ENCODE measurements around the gene COL6A2. TPM values are rescaled to one million over a fixed set of nuclear protein-coding genes. Genes with fewer than 3 reads are reported as not detected.
"Not testable (repeated sequence)": the region's sequence is repeated elsewhere in the genome, so short reads cannot be mapped to it uniquely, and the experiment has no call there.

Gene COL6A2
- total RNA-seq, 2 donors from 2014 or later: 198 to 474 TPM

DNA sequence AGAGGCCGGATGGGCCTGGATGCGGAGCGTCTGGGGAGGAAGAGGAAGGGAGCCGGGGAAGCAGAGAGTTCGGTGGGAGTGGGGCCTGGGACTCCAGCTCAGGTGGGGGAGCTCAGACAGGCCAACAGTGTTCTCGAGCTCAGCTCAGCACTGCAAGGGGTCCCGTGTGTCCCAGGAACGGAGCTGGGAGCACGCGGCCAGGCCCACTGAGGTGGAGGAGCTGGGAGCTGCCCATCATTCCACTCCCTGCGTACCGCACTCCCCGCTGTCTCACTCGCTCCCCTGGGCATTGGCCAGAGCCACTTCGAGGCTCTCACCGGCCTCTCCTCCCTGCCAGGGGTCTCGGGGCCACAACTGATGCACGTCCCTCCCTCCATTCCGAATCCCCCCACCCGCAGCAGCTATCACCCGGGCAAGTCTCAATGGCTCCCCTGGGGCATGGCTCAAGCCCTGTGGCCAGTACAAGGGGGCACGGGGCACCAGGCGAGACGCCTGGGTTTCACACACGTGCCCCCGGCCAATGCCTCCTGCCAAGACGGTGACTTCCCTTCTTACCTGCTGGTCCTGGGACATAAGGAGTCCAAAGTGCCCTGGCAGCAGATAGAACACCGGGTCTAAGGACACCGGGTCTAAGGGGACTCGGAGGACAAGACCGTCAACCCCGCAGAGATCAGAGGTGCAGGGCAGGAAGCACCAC lies 30.3 kb upstream of the COL6A2 start:
- no peaks in the 10 kb centered on the region for H3K9me3 ChIP-seq
- TF ChIP-seq POLR2A (IDR thresholded peaks at IDR 0.05) (no peak), CTCF (IDR thresholded peaks at IDR 0.05) (no peak), POLR2AphosphoS5 (IDR thresholded peaks at IDR 0.05) (no peak)
- intact Hi-C loops (cut with DNase I): no loop called here
- H3K36me3 ChIP-seq: no peaks in the 10 kb centered on the region
- 77% methylated on average over 32 of the region's 32 CpGs for WGBS
- H3K4me3 ChIP-seq: no peak overlapping the region
- DNase-seq (ENCODE audit: low spot score): no peak
- H3K4me1 ChIP-seq (replicated peaks): peaks cover 3% of the 10 kb centered on the region
- peak overlapping the region; percentile 66 to 67 for H3K27ac ChIP-seq
- peaks cover 4% of the 10 kb centered on the region for H3K27me3 ChIP-seq (replicated peaks; ENCODE audit: insufficient read depth)

DNA sequence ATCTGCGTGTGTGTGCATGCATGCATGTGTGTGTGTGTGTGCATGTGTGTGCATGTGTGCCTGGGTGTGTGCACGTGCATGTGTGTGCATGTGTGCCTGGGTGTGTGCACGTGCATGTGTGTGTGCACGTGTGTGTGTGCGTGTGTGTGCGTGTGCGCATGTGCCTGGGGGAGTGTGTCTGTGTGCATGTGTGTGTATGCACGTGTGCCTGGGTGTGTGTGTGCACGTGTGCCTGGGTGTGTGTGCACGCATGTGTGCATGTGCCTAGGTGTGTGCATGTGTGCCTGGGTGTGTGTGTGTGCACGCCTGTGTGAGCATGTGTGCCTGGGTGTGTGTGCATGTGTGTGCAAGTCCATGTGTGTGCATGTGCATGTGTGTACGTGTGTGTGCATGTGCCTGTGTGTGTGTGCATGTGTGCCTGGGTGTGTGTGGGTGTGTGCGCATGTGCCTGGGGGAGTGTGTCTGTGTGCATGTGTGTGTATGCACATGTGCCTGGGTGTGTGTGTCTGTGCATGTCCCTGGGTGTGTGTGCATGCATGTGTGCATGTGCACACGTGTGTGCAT lies 29.3 kb upstream of the COL6A2 start:
- H3K27me3 ChIP-seq (replicated peaks; ENCODE audit: insufficient read depth): peaks cover 4% of the 10 kb centered on the region
- TF ChIP-seq POLR2A (IDR thresholded peaks at IDR 0.05): no peak
- TF ChIP-seq CTCF (IDR thresholded peaks at IDR 0.05): no peak
- TF ChIP-seq POLR2AphosphoS5 (IDR thresholded peaks at IDR 0.05): no peak
- no peak overlapping the region for H3K27ac ChIP-seq
- peaks cover 3% of the 10 kb centered on the region for H3K4me1 ChIP-seq (replicated peaks)
- H3K4me3 ChIP-seq: no peak overlapping the region
- WGBS: 84% methylated on average over 14 of the region's 14 CpGs
- no peaks in the 10 kb centered on the region for H3K36me3 ChIP-seq
- intact Hi-C loops (cut with DNase I): no loop called here
- H3K9me3 ChIP-seq: no peaks in the 10 kb centered on the region
- DNase-seq (ENCODE audit: low spot score): no peak

GRCh38 chr21:46069166-46069565 lies 28.7 kb upstream of the COL6A2 start:
- DNase-seq (ENCODE audit: low spot score): no peak
- Histone ChIP-seq H3K27me3 (replicated peaks; ENCODE audit: insufficient read depth) (peaks cover 4% of the 10 kb centered on the region), H3K27ac (no peak overlapping the region), H3K4me3 (no peak overlapping the region), H3K36me3 (no peaks in the 10 kb centered on the region), H3K4me1 (replicated peaks) (peaks cover 3% of the 10 kb centered on the region), H3K9me3 (no peaks in the 10 kb centered on the region)
- TF ChIP-seq POLR2AphosphoS5 (IDR thresholded peaks at IDR 0.05) (no peak), CTCF (IDR thresholded peaks at IDR 0.05) (no peak), POLR2A (IDR thresholded peaks at IDR 0.05) (no peak)
- intact Hi-C loops (cut with DNase I): no loop called here
- WGBS: 70% methylated on average over 13 of the region's 13 CpGs

- TF ChIP-seq POLR2AphosphoS5 (IDR thresholded peaks at IDR 0.05) (no peak), CTCF (IDR thresholded peaks at IDR 0.05) (no peak), POLR2A (IDR thresholded peaks at IDR 0.05) (no peak)
- Histone ChIP-seq H3K4me3 (no peak overlapping the region), H3K27me3 (replicated peaks; ENCODE audit: insufficient read depth) (peaks cover 4% of the 10 kb centered on the region), H3K36me3 (no peaks in the 10 kb centered on the region), H3K27ac (no peak overlapping the region), H3K9me3 (no peaks in the 10 kb centered on the region), H3K4me1 (replicated peaks) (peaks cover 3% of the 10 kb centered on the region)
- intact Hi-C loops (cut with DNase I): no loop called here
- no peak for DNase-seq (ENCODE audit: low spot score)
- WGBS: 85% methylated on average over 21 of the region's 21 CpGs
Measured at GRCh38 chr21:46069719-46070279, 28.1 kb upstream of the COL6A2 start.

GRCh38 chr21:46071082-46071481 lies 26.8 kb upstream of the COL6A2 start:
- TF ChIP-seq CTCF (IDR thresholded peaks at IDR 0.05): no peak
- TF ChIP-seq POLR2A (IDR thresholded peaks at IDR 0.05): no peak
- TF ChIP-seq POLR2AphosphoS5 (IDR thresholded peaks at IDR 0.05): no peak
- DNase-seq (ENCODE audit: low spot score): no peak

DNA sequence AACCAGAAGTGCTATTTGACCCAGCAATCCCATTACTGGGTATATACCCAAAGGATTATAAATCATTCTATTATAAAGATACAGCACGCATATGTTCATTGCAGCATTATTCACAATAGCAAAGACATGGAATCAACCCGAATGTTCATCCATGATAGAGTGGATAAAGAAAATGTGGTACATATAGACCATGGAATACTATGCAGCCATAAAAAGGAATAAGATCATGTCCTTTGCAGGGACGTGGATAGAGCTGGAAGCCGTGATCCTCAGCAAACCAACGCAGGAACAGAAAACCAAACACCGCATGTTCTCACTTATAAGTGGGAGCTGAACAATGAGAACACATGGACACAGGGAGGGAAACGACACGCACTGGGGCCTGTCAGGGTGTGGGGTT lies 21.2 kb upstream of the COL6A2 start:
- intact Hi-C loops (cut with DNase I); H3K27me3 ChIP-seq (replicated peaks; ENCODE audit: insufficient read depth); DNase-seq (ENCODE audit: low spot score); H3K9me3 ChIP-seq; H3K36me3 ChIP-seq; H3K4me3 ChIP-seq; H3K27ac ChIP-seq; H3K4me1 ChIP-seq (replicated peaks): not testable (repeated sequence)
- WGBS: 96% methylated on average over 8 of the region's 8 CpGs

More at GRCh38 chr21:46071082-46071481, 26.8 kb upstream of the COL6A2 start:
- Histone ChIP-seq H3K27ac (no peak overlapping the region), H3K4me3 (no peak overlapping the region), H3K27me3 (replicated peaks; ENCODE audit: insufficient read depth) (peaks cover 4% of the 10 kb centered on the region), H3K9me3 (no peaks in the 10 kb centered on the region), H3K36me3 (no peaks in the 10 kb centered on the region), H3K4me1 (replicated peaks) (no peaks in the 10 kb centered on the region)
- intact Hi-C loops (cut with DNase I): no loop called here
- WGBS: 78% methylated on average over 13 of the region's 13 CpGs

All from prostate gland (tissue), 2 donors.